T-helper 22 cell (primary cell): Measurements from ENCODE around the gene RPSA.
"Not testable (repeated sequence)": the region's sequence is repeated elsewhere in the genome, so short reads cannot be mapped to it uniquely, and the experiment has no call there.

ENCODE experiments used
- DNase-seq: peaks from one replicate; pipeline ENCODE4 v3.0.0-alpha.2; 2020; ENCODE audit warnings: low read depth

RPSA gene

GRCh38 chr3:39406368-39407258 lies at the start of gene RPSA:
Gene RPSA (plus strand): TSS chr3:39406720. CDS start chr3:39407654, 934 bp downstream.
- DNase-seq = peak; percentile 95

GRCh38 chr3:39358333-39358732 lies 48.2 kb upstream of the RPSA start:
- no peak for DNase-seq

GRCh38 chr3:39361252-39361927 lies 45.1 kb upstream of the RPSA start:
- DNase-seq = peak; percentile 55

- DNase-seq = no peak
Observed at GRCh38 chr3:39362192-39362591, 44.3 kb upstream of the RPSA start.

- DNase-seq = no peak
Observed at GRCh38 chr3:39362812-39363211, 43.7 kb upstream of the RPSA start.

- not testable (repeated sequence) for DNase-seq
Observed at GRCh38 chr3:39370450-39370849, 36.1 kb upstream of the RPSA start.

GRCh38 chr3:39372833-39373232 lies 33.7 kb upstream of the RPSA start:
- DNase-seq = no peak

- no peak for DNase-seq
Observed at GRCh38 chr3:39376959-39377634, 29.4 kb upstream of the RPSA start.

- DNase-seq = peak; percentile 36
Observed at GRCh38 chr3:39378088-39378487, 28.4 kb upstream of the RPSA start.

- DNase-seq = no peak
Observed at GRCh38 chr3:39378957-39379777, 27.4 kb upstream of the RPSA start.

- no peak for DNase-seq
Observed at GRCh38 chr3:39379778-39380155, 26.8 kb upstream of the RPSA start.

- no peak for DNase-seq
Observed at GRCh38 chr3:39381432-39381831, 25.1 kb upstream of the RPSA start.

- DNase-seq = peak; percentile 71
Observed at GRCh38 chr3:39383045-39383880, 23.3 kb upstream of the RPSA start, which contains the start of gene SLC25A38. Gene SLC25A38 (plus strand): TSS chr3:39383370. CDS start chr3:39383725, 355 bp downstream.

- peak; percentile 92 for DNase-seq
Observed at GRCh38 chr3:39383881-39384664, 22.4 kb upstream of the RPSA start.

GRCh38 chr3:39384665-39385000 lies 21.9 kb upstream of the RPSA start:
- no peak for DNase-seq

GRCh38 chr3:39385456-39386090 lies 20.9 kb upstream of the RPSA start:
- no peak for DNase-seq

GRCh38 chr3:39386318-39386717 lies 20.2 kb upstream of the RPSA start:
- no peak for DNase-seq

- DNase-seq = no peak
Observed at GRCh38 chr3:39387411-39387975, 19.0 kb upstream of the RPSA start.

- no peak for DNase-seq
Observed at GRCh38 chr3:39388153-39388552, 18.4 kb upstream of the RPSA start.
